Mammary epithelial cell (primary cell): ENCODE results near the gene LPP.

Experiments
- EZH2 ChIP-seq: IDR thresholded peaks from 2 replicates; pipeline ENCODE4 v1.6.1; 2012; ENCODE audit warnings: low read length, inconsistent platforms, borderline replicate concordance
- TF ChIP-seq, protein P1 (sequence below), 2 donors: IDR thresholded peaks in 1 of 2; conservative IDR thresholded peaks in 1 of 2; 2 replicates each; pipeline ENCODE4 v1.5.1; 2011 to 2012; ENCODE audit warnings: inconsistent platforms in 2 of 2, low read length in 2 of 2, mild to moderate bottlenecking in 2 of 2, control low read depth in 1 of 2, low read depth in 1 of 2; ENCODE audit not compliant: insufficient read depth in 1 of 2; ENCODE audit errors: extremely low read depth in 1 of 2

- TF ChIP-seq, protein P1, sequence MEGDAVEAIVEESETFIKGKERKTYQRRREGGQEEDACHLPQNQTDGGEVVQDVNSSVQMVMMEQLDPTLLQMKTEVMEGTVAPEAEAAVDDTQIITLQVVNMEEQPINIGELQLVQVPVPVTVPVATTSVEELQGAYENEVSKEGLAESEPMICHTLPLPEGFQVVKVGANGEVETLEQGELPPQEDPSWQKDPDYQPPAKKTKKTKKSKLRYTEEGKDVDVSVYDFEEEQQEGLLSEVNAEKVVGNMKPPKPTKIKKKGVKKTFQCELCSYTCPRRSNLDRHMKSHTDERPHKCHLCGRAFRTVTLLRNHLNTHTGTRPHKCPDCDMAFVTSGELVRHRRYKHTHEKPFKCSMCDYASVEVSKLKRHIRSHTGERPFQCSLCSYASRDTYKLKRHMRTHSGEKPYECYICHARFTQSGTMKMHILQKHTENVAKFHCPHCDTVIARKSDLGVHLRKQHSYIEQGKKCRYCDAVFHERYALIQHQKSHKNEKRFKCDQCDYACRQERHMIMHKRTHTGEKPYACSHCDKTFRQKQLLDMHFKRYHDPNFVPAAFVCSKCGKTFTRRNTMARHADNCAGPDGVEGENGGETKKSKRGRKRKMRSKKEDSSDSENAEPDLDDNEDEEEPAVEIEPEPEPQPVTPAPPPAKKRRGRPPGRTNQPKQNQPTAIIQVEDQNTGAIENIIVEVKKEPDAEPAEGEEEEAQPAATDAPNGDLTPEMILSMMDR (conservative IDR thresholded peaks at IDR 0.05 in 1 of 2, IDR thresholded peaks at IDR 0.05 in 1 of 2; ENCODE audit: extremely low read depth in 1 of 2, insufficient read depth in 1 of 2, low read depth in 1 of 2, low read length in 2 of 2) = no peak
- TF ChIP-seq EZH2 = no peak
Observed at GRCh38 chr3:188262488-188262887, 108.5 kb downstream of the LPP start.
